ENCODE results near the gene WNT8A. TPM values are rescaled to one million over a fixed set of nuclear protein-coding genes. Genes with fewer than 3 reads are reported as not detected.

WNT8A gene
- total RNA-seq, 2 experiments from 2014 or later: not detected

- DNase-seq: no peak
- Mint-ChIP-seq H3K4me1 (peaks cover 27% of the 10 kb centered on the region), H3K27me3 (peaks cover 20% of the 10 kb centered on the region), H3K4me3 (no peak overlapping the region), H3K27ac (no peak overlapping the region), H3K9me3 (ENCODE audit: low read depth) (no peaks in the 10 kb centered on the region), H3K36me3 (no peaks in the 10 kb centered on the region)
- peak; percentile 57 for ATAC-seq
- CTCF ChIA-PET: interaction anchor here (1.1 to 1.7 kb wide), 3 partner anchors 15 to 28 kb away, joined by 3 to 5 read pairs (median 5); no protein-coding TSS in a partner anchor
These were observed 13.4 kb downstream of the WNT8A start for GRCh38 chr5:138096997-138097828.

GRCh38 chr5:138102454-138103318 is 18.9 kb downstream of the WNT8A start:
- Mint-ChIP-seq H3K36me3 (no peaks in the 10 kb centered on the region), H3K9me3 (ENCODE audit: low read depth) (no peaks in the 10 kb centered on the region), H3K27ac (no peak overlapping the region), H3K27me3 (peaks cover 15% of the 10 kb centered on the region), H3K4me1 (peaks cover 10% of the 10 kb centered on the region), H3K4me3 (no peak overlapping the region)
- ATAC-seq (peak; percentile 30), DNase-seq (no peak)
- CTCF ChIA-PET: interaction anchor here (0.6 to 2.1 kb wide), 6 partner anchors 11 to 70 kb away, joined by 3 to 9 read pairs (median 5); partner anchors contain the start of gene FAM13B

GRCh38 chr5:138103319-138103637 is 19.4 kb downstream of the WNT8A start:
- CTCF ChIA-PET: interaction anchor here (0.6 to 2.1 kb wide), 5 partner anchors 11 to 70 kb away, joined by 3 to 9 read pairs (median 5); partner anchors contain the start of gene FAM13B
- no peak overlapping the region for H3K4me3 Mint-ChIP-seq
- no peaks in the 10 kb centered on the region for H3K36me3 Mint-ChIP-seq
- no peaks in the 10 kb centered on the region for H3K9me3 Mint-ChIP-seq (ENCODE audit: low read depth)
- ATAC-seq (no peak), DNase-seq (no peak)
- no peak overlapping the region for H3K27ac Mint-ChIP-seq
- peaks cover 8% of the 10 kb centered on the region for H3K4me1 Mint-ChIP-seq
- H3K27me3 Mint-ChIP-seq: peaks cover 15% of the 10 kb centered on the region

GRCh38 chr5:138105709-138106108 is 21.9 kb downstream of the WNT8A start:
- CTCF ChIA-PET: no interaction called here

GRCh38 chr5:138107213-138107612 is 23.4 kb downstream of the WNT8A start:
- no peaks in the 10 kb centered on the region for H3K9me3 Mint-ChIP-seq (ENCODE audit: low read depth)
- H3K4me1 Mint-ChIP-seq: peaks cover 8% of the 10 kb centered on the region
- peaks cover 25% of the 10 kb centered on the region for H3K27me3 Mint-ChIP-seq
- H3K4me3 Mint-ChIP-seq: no peak overlapping the region
- no peak overlapping the region for H3K27ac Mint-ChIP-seq
- CTCF ChIA-PET: interaction anchor here (1.7 kb wide), 1 partner anchor 71 kb away, joined by 3 read pairs; no protein-coding TSS in a partner anchor
- DNase-seq (no peak), ATAC-seq (no peak)
- no peaks in the 10 kb centered on the region for H3K36me3 Mint-ChIP-seq

More at GRCh38 chr5:138105709-138106108, 21.9 kb downstream of the WNT8A start:
- H3K27me3 Mint-ChIP-seq: peaks cover 25% of the 10 kb centered on the region
- no peak overlapping the region for H3K4me3 Mint-ChIP-seq
- no peak for DNase-seq
- H3K9me3 Mint-ChIP-seq (ENCODE audit: low read depth): no peaks in the 10 kb centered on the region
- no peak overlapping the region for H3K27ac Mint-ChIP-seq
- H3K36me3 Mint-ChIP-seq: no peaks in the 10 kb centered on the region
- no peak for ATAC-seq
- H3K4me1 Mint-ChIP-seq: peaks cover 8% of the 10 kb centered on the region

GRCh38 chr5:138109463-138110265 is 25.8 kb downstream of the WNT8A start:
- no peak overlapping the region for H3K4me3 Mint-ChIP-seq
- ATAC-seq (no peak), DNase-seq (no peak)
- peaks cover 21% of the 10 kb centered on the region for H3K27me3 Mint-ChIP-seq
- no peaks in the 10 kb centered on the region for H3K4me1 Mint-ChIP-seq
- H3K27ac Mint-ChIP-seq: no peak overlapping the region
- H3K36me3 Mint-ChIP-seq: no peaks in the 10 kb centered on the region
- H3K9me3 Mint-ChIP-seq (ENCODE audit: low read depth): no peaks in the 10 kb centered on the region
- CTCF ChIA-PET: interaction anchor here (1.9 kb wide), 2 partner anchors 24 to 30 kb away, joined by 4 to 9 read pairs; no protein-coding TSS in a partner anchor

GRCh38 chr5:138110266-138110963 is 26.6 kb downstream of the WNT8A start:
- ATAC-seq (no peak), DNase-seq (no peak)
- Mint-ChIP-seq H3K4me3 (no peak overlapping the region), H3K9me3 (ENCODE audit: low read depth) (no peaks in the 10 kb centered on the region), H3K27me3 (peaks cover 21% of the 10 kb centered on the region), H3K4me1 (no peaks in the 10 kb centered on the region), H3K36me3 (no peaks in the 10 kb centered on the region), H3K27ac (no peak overlapping the region)
- CTCF ChIA-PET: interaction anchor here (1.9 kb wide), 2 partner anchors 23 to 31 kb away, joined by 4 to 9 read pairs; no protein-coding TSS in a partner anchor

GRCh38 chr5:138111181-138111580 is 27.3 kb downstream of the WNT8A start:
- DNase-seq: no peak
- Mint-ChIP-seq H3K4me3 (no peak overlapping the region), H3K27ac (no peak overlapping the region), H3K27me3 (peaks cover 23% of the 10 kb centered on the region), H3K4me1 (no peaks in the 10 kb centered on the region), H3K9me3 (ENCODE audit: low read depth) (no peaks in the 10 kb centered on the region), H3K36me3 (no peaks in the 10 kb centered on the region)
- CTCF ChIA-PET: no interaction called here
- ATAC-seq: no peak

GRCh38 chr5:138111937-138112336 is 28.1 kb downstream of the WNT8A start:
- ATAC-seq (no peak), DNase-seq (no peak)
- H3K27ac Mint-ChIP-seq: no peak overlapping the region
- peaks cover 29% of the 10 kb centered on the region for H3K27me3 Mint-ChIP-seq
- H3K4me3 Mint-ChIP-seq: no peak overlapping the region
- H3K36me3 Mint-ChIP-seq: no peaks in the 10 kb centered on the region
- CTCF ChIA-PET: no interaction called here
- no peaks in the 10 kb centered on the region for H3K9me3 Mint-ChIP-seq (ENCODE audit: low read depth)
- no peaks in the 10 kb centered on the region for H3K4me1 Mint-ChIP-seq

GRCh38 chr5:138115254-138115653 is 31.4 kb downstream of the WNT8A start:
- Mint-ChIP-seq H3K4me1 (no peaks in the 10 kb centered on the region), H3K27me3 (peaks cover 24% of the 10 kb centered on the region)
- CTCF ChIA-PET: no interaction called here

GRCh38 chr5:138128334-138128733 is 44.5 kb downstream of the WNT8A start:
- no peak overlapping the region for H3K4me3 Mint-ChIP-seq
- peaks cover 33% of the 10 kb centered on the region for H3K27me3 Mint-ChIP-seq
- H3K27ac Mint-ChIP-seq: no peak overlapping the region
- H3K36me3 Mint-ChIP-seq: no peaks in the 10 kb centered on the region
- CTCF ChIA-PET: interaction anchor here (1.5 kb wide), 1 partner anchor 51 kb away, joined by 9 read pairs; no protein-coding TSS in a partner anchor
- peaks cover 2% of the 10 kb centered on the region for H3K4me1 Mint-ChIP-seq
- no peaks in the 10 kb centered on the region for H3K9me3 Mint-ChIP-seq (ENCODE audit: low read depth)
- ATAC-seq (no peak), DNase-seq (no peak)

More at GRCh38 chr5:138115254-138115653, 31.4 kb downstream of the WNT8A start:
- Mint-ChIP-seq H3K9me3 (ENCODE audit: low read depth) (no peaks in the 10 kb centered on the region), H3K4me3 (no peak overlapping the region), H3K27ac (no peak overlapping the region), H3K36me3 (no peaks in the 10 kb centered on the region)
- ATAC-seq: no peak
- no peak for DNase-seq

GRCh38 chr5:138129347-138129746 is 45.5 kb downstream of the WNT8A start:
- Mint-ChIP-seq H3K36me3 (no peaks in the 10 kb centered on the region), H3K4me1 (peaks cover 4% of the 10 kb centered on the region), H3K27me3 (peaks cover 31% of the 10 kb centered on the region), H3K27ac (no peak overlapping the region), H3K9me3 (ENCODE audit: low read depth) (no peaks in the 10 kb centered on the region), H3K4me3 (no peak overlapping the region)
- ATAC-seq (no peak), DNase-seq (no peak)
- CTCF ChIA-PET: interaction anchor here (0.7 to 2.8 kb wide), 5 partner anchors 41 to 213 kb away, joined by 3 to 15 read pairs (median 3); no protein-coding TSS in a partner anchor

All from activated CD8-positive, alpha-beta memory T cell treated with anti-CD3 and anti-CD28 coated beads, Interleukin-2, amount 10 ng/mL, durations not matched to agents 7 days and 5 days (primary cell).